Measurements from ENCODE around the gene NKX6-1. TPM values are rescaled to one million over a fixed set of nuclear protein-coding genes. Genes with fewer than 3 reads are reported as not detected.

The NKX6-1 gene
- total RNA-seq, 1 donor from 2014 or later: 0.47 TPM

- DNase-seq (ENCODE audit: extremely low read depth, low read depth, low spot score): no peak
These were observed 17.8 kb downstream of the NKX6-1 start for GRCh38 chr4:84481077-84481859.

GRCh38 chr4:84480082-84480481 lies 19.0 kb downstream of the NKX6-1 start:
- DNase-seq (ENCODE audit: extremely low read depth, low read depth, low spot score): no peak

DNA sequence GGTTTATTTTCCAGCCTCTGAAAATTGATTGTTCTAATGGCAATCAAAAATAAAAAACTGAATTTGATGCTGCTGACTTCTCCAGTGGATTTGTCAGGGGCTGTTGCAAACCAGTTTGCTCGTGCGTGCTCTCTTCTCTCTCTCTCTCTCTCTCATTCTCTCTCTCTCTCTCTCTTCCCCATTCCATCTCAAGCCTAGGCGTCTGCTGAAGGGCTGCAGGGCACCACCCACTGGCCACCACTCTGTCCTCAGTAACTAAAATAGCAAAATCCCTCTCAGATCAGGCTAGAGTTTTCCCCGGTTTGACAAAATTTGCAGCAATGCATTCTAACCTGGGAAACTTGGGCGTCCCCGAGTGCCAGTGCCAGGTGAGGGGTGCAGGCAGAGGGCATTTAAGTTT lies 19.4 kb downstream of the NKX6-1 start:
- no peak for DNase-seq (ENCODE audit: extremely low read depth, low read depth, low spot score)

DNA sequence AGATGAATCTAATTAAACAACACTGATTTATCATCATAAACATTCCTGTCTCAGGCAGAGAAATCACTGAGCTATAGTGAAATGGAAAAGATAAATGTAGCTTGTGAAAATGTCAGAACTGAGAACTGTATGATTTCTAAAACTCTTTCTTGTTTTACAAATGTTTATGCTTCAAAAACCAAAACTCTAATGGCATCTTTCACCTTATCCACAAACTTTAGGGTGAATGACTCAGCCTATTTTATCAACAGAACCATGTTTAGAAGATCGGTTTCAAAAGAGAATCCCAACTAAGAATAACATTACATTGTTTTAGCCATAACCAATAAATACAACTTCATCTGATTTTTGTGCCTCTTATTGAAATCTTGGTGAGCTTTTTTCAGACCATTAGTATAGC lies 21.4 kb downstream of the NKX6-1 start:
- no peak for DNase-seq (ENCODE audit: extremely low read depth, low read depth, low spot score)

- DNase-seq (ENCODE audit: extremely low read depth, low read depth, low spot score): no peak
These were observed 25.0 kb downstream of the NKX6-1 start for GRCh38 chr4:84474107-84474506.

DNA sequence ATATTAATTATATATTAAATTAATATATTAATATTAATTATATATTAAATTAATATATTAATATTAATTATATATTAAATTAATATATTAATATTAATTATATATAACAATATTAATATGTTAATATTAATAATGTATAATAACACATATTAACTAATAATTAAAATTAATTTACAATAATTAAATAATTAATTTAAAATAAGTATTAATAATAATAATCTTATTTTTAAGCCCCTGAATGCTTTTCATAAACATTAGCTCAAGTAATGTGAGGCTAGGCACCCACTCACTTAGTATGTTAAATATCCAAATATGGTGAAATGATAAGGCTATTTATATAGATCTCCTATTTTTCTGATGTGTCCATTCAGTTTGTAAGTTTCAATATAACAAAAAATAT lies 26.9 kb downstream of the NKX6-1 start:
- no peak for DNase-seq (ENCODE audit: extremely low read depth, low read depth, low spot score)

- DNase-seq (ENCODE audit: extremely low read depth, low read depth, low spot score): no peak
These were observed 28.8 kb downstream of the NKX6-1 start for GRCh38 chr4:84470204-84470785.

GRCh38 chr4:84467601-84468000 lies 31.5 kb downstream of the NKX6-1 start:
- DNase-seq (ENCODE audit: extremely low read depth, low read depth, low spot score): no peak

- DNase-seq (ENCODE audit: extremely low read depth, low read depth, low spot score): no peak
These were observed 39.3 kb downstream of the NKX6-1 start for GRCh38 chr4:84459783-84460182.

DNA sequence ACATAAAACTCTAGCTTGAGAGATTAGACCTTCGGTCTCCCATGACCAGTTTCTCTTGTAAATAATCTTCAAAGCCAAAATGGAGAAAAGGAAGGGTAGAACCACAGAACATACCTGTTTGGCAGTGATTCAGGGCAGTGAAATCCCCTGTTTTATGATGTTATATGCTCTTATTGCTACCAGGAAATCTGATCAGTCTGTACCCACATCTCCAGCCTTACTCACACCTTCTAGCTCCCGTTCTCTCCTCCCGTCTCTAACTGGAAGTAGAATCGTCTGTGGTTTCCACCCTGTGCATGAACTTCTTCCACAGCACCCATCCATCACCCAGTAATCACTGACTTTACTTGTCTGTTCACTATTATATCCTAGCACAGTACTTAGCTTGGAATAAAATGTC lies 42.9 kb downstream of the NKX6-1 start:
- DNase-seq (ENCODE audit: extremely low read depth, low read depth, low spot score): no peak

DNA sequence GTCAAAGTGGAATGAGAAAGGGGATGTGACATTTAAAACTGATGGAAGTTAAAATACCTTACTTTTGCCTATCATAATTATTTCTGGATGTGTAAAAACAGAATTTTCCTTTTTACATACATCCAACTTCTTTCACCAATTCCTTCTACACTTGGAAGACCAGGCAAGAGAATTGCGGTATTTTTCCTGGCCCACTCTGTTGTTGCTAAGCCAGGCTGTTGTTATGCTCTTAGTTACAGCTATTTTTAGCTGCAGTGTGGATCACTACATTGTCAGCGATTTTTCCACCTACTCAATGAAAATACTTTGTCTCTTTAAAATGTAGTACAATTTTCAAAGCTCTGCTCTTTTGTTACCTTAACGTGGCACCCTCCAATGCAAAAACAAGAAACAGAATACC lies 43.4 kb downstream of the NKX6-1 start:
- no peak for DNase-seq (ENCODE audit: extremely low read depth, low read depth, low spot score)

DNA sequence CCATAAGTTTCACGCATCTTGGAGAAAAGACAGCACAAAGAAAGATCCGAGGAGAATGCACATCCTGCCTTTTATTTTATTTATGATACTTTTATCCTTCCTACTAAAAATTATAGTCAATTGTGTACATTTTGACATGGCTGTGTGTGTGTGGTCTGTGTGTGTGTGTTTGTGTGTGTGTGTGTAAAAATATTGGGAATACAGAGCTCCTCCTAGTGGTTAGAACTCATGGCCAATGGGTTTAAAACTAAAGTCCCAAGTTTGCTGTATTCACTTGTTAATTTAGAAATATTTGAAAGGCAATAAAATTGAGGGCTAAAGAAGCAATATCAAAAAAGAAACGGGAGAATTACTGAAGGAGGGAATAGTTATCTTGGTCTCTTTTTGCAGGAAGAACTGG lies 47.5 kb downstream of the NKX6-1 start:
- no peak for DNase-seq (ENCODE audit: extremely low read depth, low read depth, low spot score)

GRCh38 chr4:84443523-84443922 lies 55.6 kb downstream of the NKX6-1 start:
- DNase-seq (ENCODE audit: extremely low read depth, low read depth, low spot score): no peak

GRCh38 chr4:84442778-84443177 lies 56.3 kb downstream of the NKX6-1 start:
- DNase-seq (ENCODE audit: extremely low read depth, low read depth, low spot score): no peak

Other genes with a start within 250 kb of the NKX6-1 start
- gene CDS1, start 83.8 kb upstream of the NKX6-1 start, total RNA-seq: 0.12 and 0.29 TPM in 2 replicates